GM04504 (cell line): Measurements from ENCODE around the gene KLHDC10.
"Not testable (repeated sequence)": the region's sequence is repeated elsewhere in the genome, so short reads cannot be mapped to it uniquely, and the experiment has no call there.

Source experiments
- DNase-seq: peaks from one replicate; pipeline ENCODE4 v3.0.0-alpha.2; 2012; ENCODE audit warnings: low read depth

KLHDC10 gene

DNA sequence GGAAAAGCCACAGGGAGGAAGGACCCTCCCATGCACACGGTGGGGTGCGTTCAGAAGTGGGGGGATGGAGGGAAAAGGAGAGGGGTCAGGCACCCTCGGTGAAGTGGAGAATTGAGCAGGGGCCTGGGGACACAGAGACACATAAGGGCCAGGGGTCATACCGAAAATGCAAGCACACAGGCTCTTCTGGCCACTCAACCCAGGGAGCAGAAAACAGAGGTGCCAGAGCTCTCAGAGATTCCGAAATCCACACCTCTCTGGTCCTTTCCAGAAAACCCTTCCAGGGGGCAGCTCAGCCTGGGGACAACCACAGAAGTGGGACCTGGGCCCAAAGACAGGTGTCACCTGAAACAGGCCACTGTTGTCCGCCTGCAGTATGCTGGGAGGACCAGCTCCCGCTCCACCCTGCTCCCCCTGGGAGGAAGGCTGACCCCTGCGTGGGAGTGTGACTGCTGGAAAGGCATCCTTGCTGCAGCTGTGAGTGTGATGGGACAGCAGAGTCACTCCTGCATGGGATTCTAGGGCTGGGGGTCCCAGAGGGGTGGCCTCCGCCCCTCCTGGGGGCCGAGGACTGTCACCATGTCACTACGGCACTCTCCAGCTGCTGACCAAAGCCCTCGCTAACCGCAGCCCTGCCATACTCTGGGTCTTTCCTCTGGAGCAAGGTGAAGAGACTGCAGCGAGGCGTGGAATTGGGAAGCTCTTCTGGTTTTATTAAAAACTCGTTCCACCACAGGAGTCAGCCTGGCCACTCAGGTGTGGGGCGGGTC lies 71.7 kb downstream of the KLHDC10 start:
- DNase-seq, result no peak

DNA sequence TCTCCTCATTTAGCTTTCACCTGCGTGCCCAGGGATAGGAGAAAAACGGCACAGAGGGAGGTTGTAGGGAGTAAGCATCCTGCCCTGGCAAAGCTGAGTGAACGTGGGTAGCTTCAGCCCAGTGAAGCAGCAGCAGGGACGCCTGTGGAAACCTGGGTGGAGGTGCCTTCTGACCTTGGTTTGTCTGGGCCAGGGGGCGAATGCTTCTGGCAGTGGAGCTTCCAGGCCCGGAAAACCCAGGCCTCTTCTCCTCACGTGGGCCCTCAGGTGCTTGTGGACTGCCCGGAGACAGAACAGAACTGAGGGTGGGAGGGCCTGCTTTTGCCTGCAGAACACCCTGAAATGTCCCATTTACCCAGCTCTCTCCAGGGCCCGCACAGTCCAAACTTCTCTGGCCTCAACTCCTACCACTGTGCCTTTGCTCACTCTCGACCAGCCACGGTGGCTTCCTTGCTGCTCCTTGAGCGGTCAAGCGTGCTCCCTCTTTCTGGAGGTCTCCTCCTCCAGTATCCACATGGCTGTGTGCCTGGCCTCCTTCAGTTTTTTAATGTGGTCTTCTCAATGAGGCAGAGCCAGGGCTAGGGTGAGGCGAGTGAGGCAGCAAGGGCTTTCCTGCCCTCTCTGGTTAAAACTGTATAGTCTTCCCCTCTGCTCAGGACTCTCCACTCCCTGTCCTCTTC lies 72.5 kb downstream of the KLHDC10 start:
- no peak for DNase-seq

DNA sequence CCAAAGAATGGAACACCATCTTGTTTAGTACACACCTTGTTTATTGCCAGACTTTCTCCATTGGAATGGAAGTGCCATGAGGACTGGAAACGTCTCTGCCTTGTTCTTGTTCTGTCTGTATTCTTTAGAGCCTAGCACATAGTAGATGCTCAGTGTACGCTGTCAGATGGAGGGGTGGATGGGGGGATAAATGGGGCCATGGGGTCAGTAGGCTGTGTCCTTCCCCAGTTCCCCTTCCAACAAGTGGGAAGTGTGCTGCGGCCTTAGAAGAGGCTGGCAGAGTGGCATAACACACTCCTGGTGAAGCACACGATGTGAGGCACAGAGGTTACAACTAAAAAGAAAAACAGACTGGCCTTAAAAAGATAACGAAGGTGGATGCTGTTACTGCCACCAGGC lies 73.0 kb downstream of the KLHDC10 start:
- DNase-seq, result no peak

DNA sequence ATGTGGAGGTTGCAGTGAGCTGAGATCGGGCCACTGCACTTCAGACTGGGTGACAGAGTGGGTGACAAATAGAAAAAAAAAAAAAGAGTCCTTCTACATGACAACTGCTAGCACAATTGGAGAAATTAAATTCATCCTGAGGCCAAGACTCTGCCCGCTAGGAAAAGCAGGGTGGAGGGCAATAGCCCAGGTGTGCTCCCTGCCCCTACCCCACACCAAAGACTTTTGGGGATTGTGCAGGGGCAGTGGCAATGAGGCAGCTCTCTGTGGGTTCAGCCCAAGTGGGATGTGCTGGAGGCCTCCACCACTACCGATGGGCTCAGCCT lies 73.6 kb downstream of the KLHDC10 start:
- DNase-seq, result no peak

DNA sequence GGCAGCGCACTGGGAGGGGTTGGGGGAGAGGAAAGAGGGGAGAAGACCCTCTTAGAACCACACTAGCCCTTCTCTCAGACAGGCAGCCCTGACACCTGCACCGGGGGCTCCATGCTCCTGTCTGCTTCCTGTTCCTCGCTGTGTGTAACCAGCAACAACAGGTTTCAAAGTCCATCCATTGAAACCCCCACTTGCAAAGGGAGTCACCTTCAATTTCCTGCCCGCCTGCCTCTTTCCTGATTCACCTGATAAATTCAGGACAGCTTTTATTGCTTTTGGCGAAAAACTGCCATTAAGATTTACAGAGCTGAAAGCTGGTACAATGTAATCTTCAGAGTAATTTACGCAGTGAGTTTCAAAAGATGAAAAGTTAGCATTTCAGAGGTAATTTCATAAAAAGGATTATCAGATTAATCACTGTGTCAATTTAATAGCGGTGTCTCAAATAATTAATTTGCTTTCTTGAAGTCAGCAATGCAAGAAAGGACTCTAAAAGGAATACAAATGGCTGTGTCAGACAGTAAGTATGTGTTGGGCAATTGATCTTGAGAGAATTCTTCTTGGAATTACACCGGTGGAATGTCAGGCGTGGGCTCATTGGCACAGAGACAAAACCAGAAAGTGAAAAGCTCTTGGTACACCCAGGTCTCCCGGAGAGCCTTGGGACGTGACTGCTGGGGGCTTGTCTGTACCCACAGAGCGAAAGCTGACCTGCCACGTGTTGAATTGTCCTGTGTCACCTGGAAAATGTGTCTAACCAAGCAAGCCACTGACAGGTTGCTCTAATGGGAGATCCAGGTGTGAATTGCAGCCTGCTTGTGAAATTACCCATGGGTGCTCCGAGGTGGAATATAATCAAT lies 74.2 kb downstream of the KLHDC10 start:
- no peak for DNase-seq

DNA sequence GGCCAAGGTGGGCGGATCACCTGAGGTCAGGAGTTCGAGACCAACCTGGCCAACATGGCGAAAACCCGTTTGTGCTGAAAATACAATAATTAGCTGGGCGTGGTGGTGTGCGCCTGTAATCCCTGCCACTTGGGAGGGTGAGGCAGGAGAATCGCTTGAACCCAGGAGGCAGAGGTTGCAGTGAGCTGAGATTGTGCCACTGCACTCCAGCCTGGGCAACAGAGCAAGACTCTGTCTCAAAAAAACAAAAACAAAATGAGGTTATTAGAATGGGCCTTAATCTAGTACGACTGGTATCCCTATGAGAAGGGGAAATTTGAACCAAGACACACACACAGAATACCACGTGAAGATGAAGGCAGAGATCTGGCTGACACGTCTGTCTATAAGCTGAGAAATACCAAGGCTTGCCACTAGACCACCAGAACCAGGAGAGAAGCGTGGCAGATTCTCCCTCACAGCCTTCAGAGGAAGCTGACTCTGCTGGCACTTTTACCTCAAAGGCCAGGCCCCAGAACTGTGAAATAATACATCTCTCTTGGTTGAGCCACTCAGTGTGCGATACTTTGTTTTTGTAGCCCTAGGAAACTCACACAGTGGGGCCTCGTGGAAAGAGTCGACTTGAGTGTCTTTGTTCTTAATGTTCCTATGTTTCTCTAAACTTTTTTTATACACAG lies 75.2 kb downstream of the KLHDC10 start:
- no peak for DNase-seq

DNA sequence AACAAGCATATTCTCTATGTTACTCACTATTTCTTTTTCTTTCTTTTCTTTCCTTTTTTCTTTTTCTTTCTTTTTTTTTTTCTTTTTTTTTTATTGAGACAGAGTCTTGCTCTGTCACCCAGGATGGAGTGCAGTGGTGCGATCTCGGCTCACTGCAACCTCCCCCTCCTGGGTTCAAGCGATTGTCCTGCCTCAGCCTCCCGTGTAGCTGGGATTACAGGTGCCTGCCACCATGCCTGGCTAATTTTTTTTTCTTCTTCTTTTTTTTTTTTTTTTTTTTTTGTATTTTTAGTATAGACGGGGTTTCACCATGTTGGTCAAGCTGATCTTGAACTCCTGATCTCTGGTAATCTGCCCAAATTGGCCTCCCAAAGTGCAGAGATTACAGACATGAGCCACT lies 75.8 kb downstream of the KLHDC10 start:
- not testable (repeated sequence) for DNase-seq

DNA sequence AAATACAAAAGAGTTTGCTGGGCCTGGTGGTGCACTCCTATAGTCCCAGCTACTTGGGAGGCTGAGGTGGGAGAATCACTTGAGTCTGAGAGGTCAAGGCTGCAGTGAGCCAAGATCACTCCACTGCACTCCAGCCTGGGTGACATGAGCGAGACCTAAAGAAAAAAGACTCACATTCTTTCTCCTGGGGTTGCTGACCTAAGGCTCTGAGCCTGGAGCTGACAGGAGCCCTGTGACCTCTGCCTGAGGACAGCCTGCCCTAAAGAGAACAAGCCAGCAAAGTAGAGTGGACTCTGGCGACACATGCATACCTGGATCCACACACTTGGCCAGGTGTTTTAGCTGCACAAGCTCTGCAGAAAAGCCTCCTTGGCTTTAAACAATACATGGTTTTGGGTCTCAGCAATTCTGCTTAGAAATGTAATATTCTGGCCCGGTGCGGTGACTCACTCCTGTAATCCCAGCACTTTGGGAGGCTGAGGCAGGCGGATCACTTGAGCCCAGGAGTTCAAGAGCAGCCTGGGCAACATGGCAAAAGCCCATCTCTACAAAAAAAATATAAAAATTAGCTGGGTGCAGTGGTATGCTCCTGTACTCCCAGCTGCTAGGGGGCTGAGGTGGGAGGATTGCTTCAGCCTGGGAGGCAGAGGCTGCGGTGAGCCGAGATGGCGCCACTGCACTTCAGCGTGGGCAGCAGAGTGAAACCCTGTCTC lies 76.5 kb downstream of the KLHDC10 start:
- no peak for DNase-seq

DNA sequence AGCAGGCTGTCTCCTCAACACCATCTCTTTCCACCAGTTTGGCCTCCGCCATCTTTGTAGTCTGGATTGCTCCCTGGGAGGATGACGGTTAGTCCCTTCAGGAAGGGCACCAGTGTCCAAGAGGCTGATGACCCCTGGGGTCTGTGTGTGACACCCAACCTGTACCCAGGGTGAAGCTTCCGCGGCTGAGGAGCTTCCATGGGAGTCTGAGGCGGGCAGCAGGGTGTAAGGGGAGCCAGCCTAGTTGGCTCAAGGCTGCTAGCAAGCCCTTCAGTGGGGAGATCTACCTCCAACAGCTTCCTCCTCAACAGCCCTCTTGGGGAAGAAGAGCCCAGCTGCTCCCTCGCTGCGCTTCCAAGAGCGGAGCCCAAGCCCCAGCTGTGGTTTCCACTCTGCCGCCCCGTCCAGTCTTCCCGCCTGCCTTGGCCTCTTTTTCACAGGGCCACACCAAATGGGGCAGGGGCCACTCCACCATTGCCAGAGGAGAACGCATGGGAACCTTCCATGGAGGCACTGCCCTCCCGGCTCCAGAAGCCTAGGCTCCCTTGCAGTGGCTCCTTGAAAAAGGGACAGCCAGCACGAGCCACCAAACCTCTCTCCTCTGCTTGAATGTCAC lies 77.5 kb downstream of the KLHDC10 start:
- no peak for DNase-seq

DNA sequence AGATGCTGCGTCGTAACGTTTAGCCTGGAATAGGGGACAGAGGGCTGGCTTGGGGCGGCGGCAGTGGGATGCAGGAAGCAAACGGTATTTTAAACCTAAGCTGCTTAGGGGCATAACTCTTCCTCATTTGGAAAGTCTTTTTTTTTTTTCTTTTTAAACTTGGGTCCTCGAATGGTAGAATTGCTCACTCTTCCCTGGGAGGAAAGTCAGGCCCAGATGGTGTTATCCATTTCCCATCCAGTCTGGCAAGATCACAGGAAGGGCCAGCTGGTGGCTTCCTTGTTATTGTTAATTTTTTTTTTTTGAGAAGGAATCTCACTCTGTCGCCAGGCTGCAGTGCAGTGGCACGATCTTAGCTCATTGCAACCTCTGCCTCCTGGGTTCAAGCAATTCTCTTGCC lies 78.2 kb downstream of the KLHDC10 start:
- DNase-seq, result peak; percentile 53

DNA sequence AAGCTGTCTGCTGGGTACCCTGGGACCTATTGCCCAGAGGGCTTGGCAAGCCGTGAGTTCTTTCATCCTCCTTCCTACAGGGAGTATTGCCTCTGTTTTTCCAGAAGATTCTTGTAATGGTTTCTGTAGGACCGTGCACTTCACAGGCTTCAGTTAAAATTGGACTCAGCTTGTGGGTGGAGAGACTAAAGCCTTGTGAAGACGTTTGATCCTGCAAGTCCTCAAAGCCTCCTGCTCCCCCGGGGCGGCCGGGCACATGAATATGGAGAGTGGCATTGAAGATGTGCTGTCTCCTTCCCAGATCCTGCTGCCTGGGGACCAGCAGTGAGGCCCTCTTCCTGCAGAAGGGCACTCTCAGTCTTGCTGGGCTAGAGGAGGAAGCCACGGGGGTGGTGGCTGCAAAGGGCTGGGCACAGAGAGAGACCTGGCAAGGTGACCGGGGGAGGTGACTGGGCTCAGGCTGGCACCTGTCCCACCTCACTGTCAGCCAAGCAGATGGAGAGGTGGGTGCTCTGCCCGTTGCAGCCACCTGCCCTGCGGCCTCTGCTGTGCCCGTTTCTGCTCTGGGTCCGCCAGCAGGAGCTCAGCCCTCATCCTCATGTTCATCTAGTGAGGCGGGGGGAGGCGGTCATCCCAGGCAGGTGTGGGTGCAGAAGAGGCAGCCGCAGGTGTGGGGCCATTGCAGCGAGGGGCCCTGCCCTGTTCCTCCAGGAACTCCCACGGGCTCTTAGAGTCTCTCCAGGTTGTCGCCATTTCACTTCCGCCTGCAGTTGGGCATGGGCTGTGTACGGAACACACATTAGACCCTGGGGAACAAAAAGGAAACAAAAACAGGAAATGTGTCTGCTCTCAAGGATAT lies 79.2 kb downstream of the KLHDC10 start:
- DNase-seq, result no peak

DNA sequence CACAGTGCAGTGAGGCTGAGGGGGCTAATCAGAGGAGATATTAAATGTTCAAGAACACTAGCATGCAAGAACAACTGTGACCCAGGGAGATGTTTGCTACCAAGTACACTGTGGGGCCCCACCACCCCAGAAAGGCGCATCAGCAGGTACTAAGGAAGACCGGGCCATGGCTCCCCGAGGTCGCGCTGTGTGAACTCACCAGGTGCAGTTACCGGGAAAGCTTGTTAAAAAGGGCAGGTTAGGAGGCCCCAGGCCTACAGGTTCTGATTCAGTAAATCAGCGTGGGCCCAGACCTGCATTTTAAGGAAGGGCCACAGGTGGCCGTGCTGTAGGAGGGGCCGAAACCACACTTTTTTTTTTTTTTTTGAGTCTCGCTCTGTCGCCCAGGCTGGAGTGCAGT lies 80.3 kb downstream of the KLHDC10 start:
- DNase-seq, result no peak

DNA sequence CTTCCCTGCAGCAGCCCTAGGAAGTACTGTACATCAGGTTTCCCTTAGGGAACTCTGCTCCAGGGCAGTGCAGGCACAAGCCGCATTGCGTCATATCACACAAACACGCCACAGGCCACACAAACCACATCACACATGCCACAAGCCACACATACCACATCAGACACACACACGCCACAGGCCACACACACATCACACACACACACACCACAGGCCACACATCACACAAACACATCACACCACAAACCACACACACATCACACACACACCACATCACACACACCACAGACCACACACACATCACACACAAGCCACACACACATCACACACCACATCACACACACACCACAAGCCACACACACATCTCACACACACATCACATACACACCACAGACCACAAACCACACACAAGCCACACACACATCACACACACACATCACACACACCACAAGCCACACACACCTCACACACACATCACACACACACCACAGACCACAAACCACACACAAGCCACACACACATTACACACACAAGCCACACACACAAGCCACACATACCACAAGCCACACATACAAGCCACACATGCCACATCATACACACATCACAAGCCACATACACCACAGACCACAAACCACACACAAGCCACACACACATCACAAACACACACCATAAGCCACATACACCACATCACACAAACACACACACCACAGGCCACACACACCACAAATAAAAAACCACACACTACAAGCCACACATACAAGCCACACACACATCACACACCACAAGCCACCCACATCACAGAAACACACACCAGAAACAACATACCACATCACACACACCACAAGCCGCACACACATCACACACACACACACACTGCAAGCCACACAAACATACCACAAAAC lies 81.5 kb downstream of the KLHDC10 start:
- no peak for DNase-seq

DNA sequence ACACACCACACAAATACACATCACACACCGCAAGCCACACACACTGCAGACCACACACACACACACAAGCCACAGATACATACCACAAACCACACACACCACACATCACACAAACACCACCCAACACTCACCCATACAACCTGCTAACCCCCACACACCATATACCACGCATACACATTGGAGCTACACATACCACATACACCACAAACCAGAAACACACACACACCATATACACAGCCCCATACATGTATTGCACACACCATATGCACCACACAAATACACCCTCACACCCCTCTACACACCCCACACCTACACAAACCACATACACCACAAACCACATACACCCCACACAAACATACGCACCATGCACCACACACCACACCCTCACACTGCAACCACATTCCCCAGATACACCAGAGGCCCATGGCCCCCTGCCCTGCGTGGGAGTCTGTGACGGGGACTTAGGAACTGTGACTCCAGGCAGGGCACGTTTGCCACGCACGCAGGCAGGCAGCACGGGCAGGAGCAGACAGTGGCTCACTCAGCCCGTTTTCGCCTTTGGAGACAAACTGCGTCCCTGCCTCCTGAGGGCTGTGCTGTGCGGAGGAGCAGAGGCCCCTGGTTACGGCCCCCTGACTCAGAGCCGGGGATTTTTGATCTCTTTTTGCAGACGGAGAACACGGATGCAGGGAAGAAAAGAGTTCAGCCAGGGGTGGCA lies 82.3 kb downstream of the KLHDC10 start:
- no peak for DNase-seq

DNA sequence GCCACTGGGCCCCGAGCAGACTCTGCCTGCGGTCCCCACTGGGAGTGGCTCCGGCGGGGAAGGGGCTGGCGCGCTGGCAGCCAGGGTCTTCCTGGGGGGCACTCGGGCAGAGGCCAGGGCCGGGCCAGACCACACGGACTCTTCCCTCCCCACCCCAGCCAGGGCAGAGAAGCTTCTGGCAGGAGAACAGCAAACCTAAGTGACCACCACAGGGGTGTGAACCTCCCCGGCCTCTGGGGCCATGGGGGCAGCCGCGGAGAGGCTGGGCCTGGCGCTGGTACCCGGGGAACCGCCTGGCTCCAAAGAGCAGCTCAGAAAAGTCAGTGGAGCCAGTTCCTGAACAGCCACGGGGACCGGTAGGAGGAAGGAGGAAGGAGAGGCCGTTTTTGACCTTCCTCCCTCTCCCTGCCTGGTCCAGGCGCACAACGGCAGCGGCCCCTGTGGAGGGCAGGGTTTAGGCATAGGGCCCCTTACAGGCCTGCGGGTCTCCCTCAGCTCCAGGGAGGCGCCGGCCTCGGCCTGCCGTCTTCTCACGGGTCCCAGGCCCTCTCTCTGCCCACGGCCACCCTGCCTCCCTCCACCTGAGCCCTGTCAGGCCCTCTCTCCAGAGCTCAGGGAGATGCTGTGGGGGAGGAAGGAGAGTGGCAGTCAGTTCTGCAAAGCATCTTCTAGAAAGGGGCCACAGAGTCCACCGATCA lies 83.0 kb downstream of the KLHDC10 start:
- no peak for DNase-seq

DNA sequence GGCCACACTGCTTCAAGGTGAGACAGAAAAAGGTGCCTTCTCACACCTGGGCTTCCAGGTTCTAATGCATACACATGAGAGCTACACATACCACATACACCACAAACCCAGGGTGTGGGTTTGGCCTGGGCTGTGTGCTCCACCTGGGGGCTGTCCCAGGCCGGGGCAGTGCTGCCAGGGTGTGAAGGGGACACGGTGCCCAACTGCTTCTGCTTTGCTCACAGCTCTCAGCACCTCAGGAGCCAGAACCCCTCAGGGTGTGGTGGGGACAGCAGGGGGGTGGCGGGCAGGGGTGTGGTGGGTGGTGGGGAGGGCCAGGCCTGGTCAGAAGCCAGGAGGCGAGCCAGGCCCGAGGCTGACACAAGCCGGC lies 83.8 kb downstream of the KLHDC10 start:
- DNase-seq, result no peak

DNA sequence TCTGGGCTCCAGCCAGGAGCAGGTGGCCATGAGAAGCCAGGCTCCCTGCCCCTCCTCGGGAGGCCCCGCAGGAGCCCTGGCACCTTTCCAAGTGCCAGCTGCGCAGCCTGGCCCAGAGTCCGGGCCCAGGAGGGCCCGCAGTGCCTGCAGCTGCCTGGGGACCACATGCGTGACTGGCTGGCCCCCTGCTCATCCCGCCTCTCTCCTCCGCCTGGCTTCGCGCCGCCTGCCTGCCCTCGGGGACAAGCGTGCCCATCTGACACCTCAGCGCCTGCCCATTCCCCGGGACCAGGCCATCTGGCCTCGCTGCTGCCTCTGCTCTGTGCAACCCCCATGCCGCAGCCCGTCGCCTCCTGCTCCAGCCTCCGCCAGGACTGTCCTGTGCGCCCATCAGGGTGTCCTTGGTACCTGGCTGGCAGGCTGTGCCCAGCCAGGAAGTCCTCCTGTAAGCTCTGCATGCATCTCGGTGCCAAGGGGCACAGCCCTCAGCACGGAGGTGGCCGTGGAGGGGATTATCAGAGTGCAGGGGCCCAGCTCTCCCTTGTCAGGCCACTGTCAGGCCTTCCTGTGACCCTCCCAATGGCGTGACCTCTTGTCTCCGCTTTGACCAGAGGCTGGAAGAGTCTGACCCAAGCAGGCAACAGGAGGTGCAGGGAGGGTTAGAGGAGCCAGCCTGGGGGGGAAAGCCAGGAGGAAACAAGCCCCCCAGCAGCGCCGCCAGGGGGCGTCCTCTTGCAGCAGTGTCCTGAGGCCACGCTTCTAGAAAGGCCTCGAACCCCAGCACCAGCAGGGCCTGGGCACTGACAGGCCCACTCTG lies 84.4 kb downstream of the KLHDC10 start:
- no peak for DNase-seq
